WERI-Rb-1 (cell line): ENCODE measurements around the gene GNAS.

ENCODE experiments used
- DNase-seq: peaks from one replicate; pipeline ENCODE4 v3.0.0-alpha.2; 2020
- H3K27ac ChIP-seq: fragments of 250-450 bp; sonication (Bioruptor Pico); 2 replicates; pipeline ENCODE4 v1.5.1; 2020; ENCODE audit warnings: mild to moderate bottlenecking, moderate library complexity
- H3K27me3 ChIP-seq: fragments of 250-450 bp; sonication (Bioruptor Pico); 2 replicates; pipeline ENCODE4 v1.5.1; 2021; ENCODE audit warnings: mild to moderate bottlenecking, low read depth, moderate library complexity; ENCODE audit not compliant: insufficient read depth, severe bottlenecking
- H3K36me3 ChIP-seq: fragments of 250-450 bp; sonication (Bioruptor Pico); 2 replicates; pipeline ENCODE4 v1.5.1; 2020; ENCODE audit warnings: mild to moderate bottlenecking, moderate library complexity
- H3K4me3 ChIP-seq: 2 replicates; pipeline ENCODE4 v1.5.1; 2011; ENCODE audit warnings: low read depth, mild to moderate bottlenecking, control low read depth, low read length
- H3K9me3 ChIP-seq: fragments of 250-450 bp; sonication (Bioruptor Pico); 2 replicates; pipeline ENCODE4 v1.5.1; 2021; ENCODE audit warnings: mild to moderate bottlenecking, moderate library complexity; ENCODE audit not compliant: severe bottlenecking
- TF ChIP-seq, protein P1 (sequence below): IDR thresholded peaks from 2 replicates; pipeline ENCODE4 v1.5.1; 2011; ENCODE audit warnings: low read depth, mild to moderate bottlenecking, control low read depth, inconsistent platforms, low read length

Gene GNAS

GRCh38 chr20:58829531-58829941 is 23.0 kb upstream of the GNAS start:
- TF ChIP-seq, protein P1, sequence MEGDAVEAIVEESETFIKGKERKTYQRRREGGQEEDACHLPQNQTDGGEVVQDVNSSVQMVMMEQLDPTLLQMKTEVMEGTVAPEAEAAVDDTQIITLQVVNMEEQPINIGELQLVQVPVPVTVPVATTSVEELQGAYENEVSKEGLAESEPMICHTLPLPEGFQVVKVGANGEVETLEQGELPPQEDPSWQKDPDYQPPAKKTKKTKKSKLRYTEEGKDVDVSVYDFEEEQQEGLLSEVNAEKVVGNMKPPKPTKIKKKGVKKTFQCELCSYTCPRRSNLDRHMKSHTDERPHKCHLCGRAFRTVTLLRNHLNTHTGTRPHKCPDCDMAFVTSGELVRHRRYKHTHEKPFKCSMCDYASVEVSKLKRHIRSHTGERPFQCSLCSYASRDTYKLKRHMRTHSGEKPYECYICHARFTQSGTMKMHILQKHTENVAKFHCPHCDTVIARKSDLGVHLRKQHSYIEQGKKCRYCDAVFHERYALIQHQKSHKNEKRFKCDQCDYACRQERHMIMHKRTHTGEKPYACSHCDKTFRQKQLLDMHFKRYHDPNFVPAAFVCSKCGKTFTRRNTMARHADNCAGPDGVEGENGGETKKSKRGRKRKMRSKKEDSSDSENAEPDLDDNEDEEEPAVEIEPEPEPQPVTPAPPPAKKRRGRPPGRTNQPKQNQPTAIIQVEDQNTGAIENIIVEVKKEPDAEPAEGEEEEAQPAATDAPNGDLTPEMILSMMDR, result no peak
- no peak for DNase-seq
- H3K9me3 ChIP-seq, result no peaks in the 10 kb centered on the region
- no peaks in the 10 kb centered on the region for H3K36me3 ChIP-seq
- no peak overlapping the region for H3K27ac ChIP-seq
- H3K27me3 ChIP-seq, result peaks cover 23% of the 10 kb centered on the region
- H3K4me3 ChIP-seq, result no peak overlapping the region

DNA sequence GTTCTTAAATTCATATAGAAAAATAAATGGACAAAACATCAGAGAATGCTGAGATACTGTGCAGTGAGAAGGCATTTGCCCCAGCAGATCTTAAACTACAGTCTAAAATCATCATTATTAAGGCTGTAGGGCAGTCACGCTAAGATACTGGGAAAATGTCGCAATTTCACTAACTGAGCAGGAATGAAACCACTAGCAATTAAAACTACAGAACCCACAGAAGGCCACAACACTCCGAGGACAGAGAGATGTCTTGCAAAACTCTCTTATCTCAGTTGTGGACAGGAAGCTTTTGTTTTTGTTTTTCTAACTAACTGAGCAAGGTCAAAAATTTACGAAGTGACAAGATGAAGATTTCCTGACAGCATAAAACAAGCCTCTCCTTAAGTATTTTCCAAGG is 20.1 kb upstream of the GNAS start:
- TF ChIP-seq, protein P1, result no peak
- H3K27ac ChIP-seq, result no peak overlapping the region
- peaks cover 25% of the 10 kb centered on the region for H3K27me3 ChIP-seq

GRCh38 chr20:58833921-58834320 is 18.6 kb upstream of the GNAS start:
- no peak for DNase-seq
- Histone ChIP-seq H3K9me3 (no peaks in the 10 kb centered on the region), H3K36me3 (no peaks in the 10 kb centered on the region), H3K27me3 (peaks cover 27% of the 10 kb centered on the region), H3K4me3 (no peak overlapping the region), H3K27ac (no peak overlapping the region)
- TF ChIP-seq, protein P1, result no peak

More for the DNA sequence above, 20.1 kb upstream of the GNAS start:
- DNase-seq, result no peak
- H3K36me3 ChIP-seq, result no peaks in the 10 kb centered on the region
- no peak overlapping the region for H3K4me3 ChIP-seq
- H3K9me3 ChIP-seq, result no peaks in the 10 kb centered on the region

- TF ChIP-seq, protein P1, result no peak
- Histone ChIP-seq H3K27ac (no peak overlapping the region), H3K27me3 (peaks cover 40% of the 10 kb centered on the region), H3K9me3 (no peaks in the 10 kb centered on the region), H3K4me3 (no peak overlapping the region), H3K36me3 (no peaks in the 10 kb centered on the region)
- no peak for DNase-seq
Measured at GRCh38 chr20:58835231-58835630, 17.3 kb upstream of the GNAS start.

GRCh38 chr20:58836616-58837204 is 15.8 kb upstream of the GNAS start:
- Histone ChIP-seq H3K27ac (no peak overlapping the region), H3K27me3 (peaks cover 54% of the 10 kb centered on the region), H3K4me3 (no peak overlapping the region), H3K36me3 (peaks cover 1% of the 10 kb centered on the region), H3K9me3 (no peaks in the 10 kb centered on the region)
- DNase-seq, result no peak
- TF ChIP-seq, protein P1, result no peak

DNA sequence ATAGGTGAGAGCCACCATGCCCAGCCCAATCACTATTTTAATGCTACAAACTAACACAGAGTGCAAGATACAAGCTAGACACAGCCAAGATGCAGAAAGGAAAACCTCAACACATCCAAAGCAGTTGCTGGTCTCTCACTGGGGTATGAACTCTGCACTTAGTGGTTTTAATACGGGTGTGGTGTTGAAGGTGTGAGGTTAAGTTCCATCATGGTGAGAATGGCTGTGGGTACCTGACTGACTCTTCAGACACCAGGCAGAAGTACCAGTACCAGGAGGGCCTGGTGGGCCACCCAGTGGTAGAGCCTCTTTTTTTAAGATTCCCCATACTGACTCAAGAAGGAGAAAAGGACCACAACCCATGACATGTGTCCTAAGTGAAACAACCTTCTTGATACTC is 14.8 kb upstream of the GNAS start:
- TF ChIP-seq, protein P1, result no peak
- H3K9me3 ChIP-seq, result no peaks in the 10 kb centered on the region
- H3K36me3 ChIP-seq, result peaks cover 4% of the 10 kb centered on the region
- no peak for DNase-seq
- no peak overlapping the region for H3K4me3 ChIP-seq
- peaks cover 55% of the 10 kb centered on the region for H3K27me3 ChIP-seq
- no peak overlapping the region for H3K27ac ChIP-seq
